ENCODE results near the gene CCL21.
A peak's percentile ranks its signal among the peaks of the same experiment; 100 is the strongest.

The CCL21 gene

DNA sequence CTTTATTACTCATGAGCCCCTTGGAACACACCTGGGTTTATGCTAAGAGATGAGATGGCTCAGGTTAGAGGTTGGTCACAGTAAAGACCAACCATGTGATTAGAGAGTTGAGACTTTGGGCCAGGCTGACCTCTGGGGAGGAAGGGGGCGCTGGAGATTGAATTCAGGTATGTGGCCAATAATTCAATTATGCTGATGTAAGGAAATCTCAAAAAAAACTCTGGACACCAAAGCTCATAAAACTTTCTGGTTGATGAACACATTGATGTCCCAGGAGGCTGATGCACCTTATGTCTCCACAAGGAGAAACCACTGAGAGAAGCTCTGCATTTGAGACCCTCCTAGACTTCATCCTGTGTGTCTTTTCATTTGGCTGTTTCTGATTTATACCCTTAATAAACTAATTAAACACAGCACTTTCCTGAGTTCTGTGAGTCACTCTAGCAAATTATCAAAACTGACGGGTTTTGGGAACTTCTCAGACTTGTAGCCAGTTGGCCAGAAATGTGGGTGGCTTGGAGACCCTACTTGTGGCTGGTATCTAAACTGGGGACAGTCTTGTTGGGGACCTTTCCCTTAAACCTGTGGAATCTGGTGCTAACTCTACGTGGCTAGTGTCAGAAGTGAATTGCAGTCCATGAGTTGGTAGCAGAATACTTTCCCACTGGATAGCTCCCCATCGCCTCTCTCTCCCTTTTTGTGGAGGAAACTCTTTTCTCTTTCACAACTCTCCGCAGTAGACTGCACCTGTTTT, 40.0 kb downstream of the CCL21 start:
- DNase-seq, result no peak

DNA sequence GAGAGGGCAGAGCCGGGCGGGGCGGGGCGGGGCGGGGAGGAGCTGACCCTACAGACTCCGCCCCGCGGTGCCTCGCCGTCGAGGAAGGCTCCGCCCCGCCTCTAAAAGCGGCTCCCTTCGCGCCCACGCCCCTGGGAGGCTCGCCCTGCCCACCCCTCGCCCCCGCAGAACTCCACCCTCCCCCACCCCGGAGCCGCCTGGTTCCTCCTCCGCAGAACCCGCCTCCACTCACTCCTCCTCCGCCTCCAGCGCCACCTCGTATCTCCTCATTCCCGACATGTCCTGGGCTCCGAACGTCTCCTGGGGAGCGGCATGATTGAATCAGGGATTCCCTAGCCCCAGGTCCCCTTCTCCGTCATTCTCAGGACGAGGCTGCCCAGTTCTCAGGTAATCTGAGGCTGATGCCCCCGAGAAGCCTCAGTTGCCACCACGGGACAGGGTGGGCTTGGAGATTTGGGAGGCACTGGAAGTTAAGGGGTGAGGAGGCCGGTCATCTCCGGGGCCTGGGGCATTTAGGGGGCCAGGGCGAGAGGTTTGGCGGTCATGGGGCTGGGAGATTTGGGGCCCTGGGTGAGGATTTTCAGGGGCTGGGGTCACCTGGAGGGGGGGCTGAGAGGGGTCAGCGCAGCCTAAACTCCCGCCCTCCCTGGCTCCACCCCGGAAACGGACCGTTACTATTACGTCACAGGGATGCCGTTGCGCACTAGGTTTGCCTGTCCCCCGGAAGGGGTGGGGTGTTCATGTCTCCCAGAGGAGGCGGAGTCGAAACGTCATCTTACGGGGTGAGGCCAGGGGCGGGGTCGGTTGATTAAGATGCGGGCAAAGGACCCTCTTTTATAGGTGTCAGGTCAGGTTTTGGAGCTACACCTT, 44.3 kb downstream of the CCL21 start:
- peak; percentile 91 for DNase-seq

DNA sequence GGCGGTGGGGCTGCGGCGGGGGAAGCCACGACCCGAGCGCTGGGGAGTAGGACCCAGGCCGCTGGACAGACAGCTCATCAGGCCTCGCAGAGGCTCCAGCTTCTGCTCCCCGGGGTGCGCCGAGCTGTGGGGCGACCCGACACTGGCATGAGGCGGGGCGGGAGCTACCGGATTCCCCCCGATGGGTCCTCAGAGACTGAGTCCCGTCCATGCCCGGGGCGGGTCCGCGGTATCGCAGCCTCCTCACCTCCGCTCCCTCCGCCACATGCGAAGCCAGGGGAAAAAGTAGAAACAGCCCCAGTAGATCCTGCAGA, 44.9 kb downstream of the CCL21 start:
- DNase-seq, result no peak

DNA sequence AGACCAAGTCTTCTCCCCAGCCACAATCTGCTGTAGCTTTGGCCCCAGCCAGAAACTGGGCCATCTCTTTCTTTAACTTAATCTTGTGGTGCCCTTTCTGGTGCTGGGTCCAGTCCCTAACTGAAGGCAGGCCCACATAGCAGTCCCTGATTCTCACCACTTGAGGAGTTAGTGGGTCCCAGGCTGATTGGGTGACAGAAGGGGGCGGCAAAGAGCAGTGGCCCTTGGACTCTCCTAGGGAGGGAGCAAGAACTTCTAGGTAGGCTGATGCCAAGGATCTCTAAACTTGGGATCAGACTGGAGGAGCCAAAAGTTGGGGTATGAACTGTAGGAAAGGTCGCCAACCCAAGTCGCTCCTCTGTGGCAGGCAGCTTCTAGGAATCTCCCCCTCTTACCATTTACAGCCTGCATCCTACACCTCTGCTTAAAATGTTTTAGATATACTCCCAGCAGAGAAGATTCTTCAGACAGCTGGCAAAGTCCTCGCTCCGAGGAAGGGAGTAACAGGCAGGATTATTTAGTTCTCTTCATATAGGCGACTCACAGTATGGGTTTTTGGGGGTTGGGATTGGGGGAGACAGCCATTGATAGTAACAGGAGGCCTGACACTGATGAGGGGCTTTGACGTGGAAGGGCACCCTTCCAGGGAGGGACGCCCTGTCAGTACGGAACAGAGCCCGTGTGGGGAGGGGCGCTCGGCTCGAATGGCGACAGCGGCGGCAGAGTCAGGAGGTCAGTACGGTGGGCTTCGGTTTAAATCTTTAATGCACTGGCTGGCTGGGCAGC, 45.5 kb downstream of the CCL21 start:
- peak; percentile 7 for DNase-seq

GRCh38 chr9:34663303-34663605, 46.7 kb downstream of the CCL21 start:
- no peak for DNase-seq

GRCh38 chr9:34662526-34663302, 47.2 kb downstream of the CCL21 start, which contains the start of gene CCL27:
CCL27 (minus strand) TSS chr9:34662657; CDS start chr9:34662633, 24 bp downstream.
- DNase-seq, result no peak

GRCh38 chr9:34659592-34660253, 50.2 kb downstream of the CCL21 start:
- DNase-seq, result peak; percentile 5

Data from DMS153 (cell line).